GM12878 (cell line): ENCODE results near the gene ARL15. TPM values are rescaled to one million over a fixed set of nuclear protein-coding genes. Genes with fewer than 3 reads are reported as not detected.

ENCODE experiments used
- ATAC-seq: fragments of 200-7000 bp; cut with Tn5 transposase; 3 replicates; pipeline ENCODE4 v1.9.1; 2020; ENCODE audit warnings: mild to moderate bottlenecking, moderate library complexity
- BruUV-seq: library from RNA; stranded (reverse); fragments of 400-500 nt; replicated peaks from 2 replicates; lab custom pipeline; 2021; lab: Mats Ljungman, UMichigan
- CTCF ChIA-PET: fragments of 300-600 bp; sonication (Branson Sonifier 250); formaldehyde crosslinking; extraction: SDS; loops from one replicate; lab custom pipeline; 2021; ENCODE audit warnings: inconsistent platforms; lab: Yijun Ruan, JAX
- POLR2A ChIA-PET: fragments of 350-600 bp; formaldehyde crosslinking; extraction: SDS; loops from one replicate; lab custom pipeline; 2021; ENCODE audit warnings: inconsistent platforms; lab: Charles Lee
- RAD21 ChIA-PET: fragments of 300-600 bp; sonication (Branson Sonifier 250); formaldehyde crosslinking; loops from one replicate; lab custom pipeline; 2023; ENCODE audit warnings: antibody characterized with exemption; ENCODE audit not compliant: unreplicated experiment; lab: Charles Lee
- SMC1A ChIA-PET: fragments of 300-600 bp; sonication (Branson Sonifier 250); formaldehyde crosslinking; loops from one replicate; lab custom pipeline; 2023; ENCODE audit not compliant: unreplicated experiment, uncharacterized antibody; lab: Charles Lee
- DNase-seq: peaks from one replicate; pipeline ENCODE4 v3.0.0-alpha.2; 2011; ENCODE audit warnings: low read depth, low spot score
- FAIRE-seq: peaks from 3 replicates; lab custom pipeline; 2011; peaks lifted over from hg19 to GRCh38; lab: Jason Lieb, UNC
- H2AFZ ChIP-seq: 2 replicates; pipeline ENCODE4 v1.6.0; 2011; ENCODE audit warnings: low read depth, low read length, control low read depth; ENCODE audit not compliant: control insufficient read depth
- H3K27ac ChIP-seq: 2 replicates; pipeline ENCODE4 v1.5.1; 2011; ENCODE audit warnings: control low read depth; ENCODE audit not compliant: control insufficient read depth, insufficient read depth
- H3K27me3 ChIP-seq, 2 experiments: replicated peaks in 1 of 2; 2 replicates each; pipeline versions ENCODE4 v1.6.0 to v1.6.1; 2011; ENCODE audit warnings: low read length in 1 of 2; ENCODE audit not compliant: control insufficient read depth in 2 of 2, insufficient read depth in 2 of 2
- H3K36me3 ChIP-seq, 2 experiments: 2 replicates each; pipeline ENCODE4 v1.5.1; 2011; ENCODE audit warnings: low read length in 1 of 2; ENCODE audit not compliant: control insufficient read depth in 2 of 2, insufficient read depth in 2 of 2
- H3K4me1 ChIP-seq: 2 replicates; pipeline ENCODE4 v1.6.1; 2011; ENCODE audit warnings: mild to moderate bottlenecking, low read length, moderate library complexity, mixed read lengths; ENCODE audit not compliant: control insufficient read depth, insufficient read depth
- H3K4me2 ChIP-seq: 2 replicates; pipeline ENCODE4 v1.6.0; 2011; ENCODE audit warnings: control low read depth; ENCODE audit not compliant: control insufficient read depth, insufficient read depth
- H3K4me3 ChIP-seq: fragments of 200-600 bp; sonication (generic); 2 replicates; pipeline ENCODE4 v1.5.1; 2016
- H3K79me2 ChIP-seq: 2 replicates; pipeline ENCODE4 v1.6.0; 2011; ENCODE audit warnings: low read length; ENCODE audit not compliant: control insufficient read depth, insufficient read depth
- H3K9ac ChIP-seq: 2 replicates; pipeline ENCODE4 v1.8.0; 2011; ENCODE audit warnings: low read length, control low read depth, mixed read lengths; ENCODE audit not compliant: control insufficient read depth, insufficient read depth
- H3K9me3 ChIP-seq: replicated peaks from 3 replicates; pipeline ENCODE4 v1.5.1; 2011; ENCODE audit warnings: mild to moderate bottlenecking, low read length; ENCODE audit not compliant: control insufficient read depth, insufficient read depth
- H4K20me1 ChIP-seq: 2 replicates; pipeline ENCODE4 v1.6.0; 2011; ENCODE audit not compliant: control insufficient read depth, insufficient read depth
- ATF7 ChIP-seq: fragments of 450-650 bp; IDR thresholded peaks from 2 replicates; pipeline ENCODE4 v1.6.1; 2016; ENCODE audit warnings: low read depth, mild to moderate bottlenecking
- BCL11A ChIP-seq: IDR thresholded peaks from 2 replicates; pipeline ENCODE4 v1.6.1; 2011; ENCODE audit warnings: low read depth, low read length
- CBFB ChIP-seq: IDR thresholded peaks from 2 replicates; pipeline ENCODE4 v1.6.1; 2016; ENCODE audit warnings: antibody characterized with exemption, low read depth
- CEBPB ChIP-seq, 2 experiments: fragments of 150-350 bp in 1 of 2; IDR thresholded peaks; 2 replicates each; pipeline ENCODE4 v1.6.1; 2012 to 2014; ENCODE audit warnings: low read depth in 2 of 2, low read length in 2 of 2, borderline replicate concordance in 1 of 2, inconsistent platforms in 1 of 2
- CREM ChIP-seq: IDR thresholded peaks from 2 replicates; pipeline ENCODE4 v1.6.1; 2014; ENCODE audit warnings: antibody characterized with exemption, low read depth
- KAT2A ChIP-seq: conservative IDR thresholded peaks from 2 replicates; pipeline ENCODE4 v1.6.1; 2011; ENCODE audit warnings: low read depth, low read length; ENCODE audit not compliant: control insufficient read depth
- MTA2 ChIP-seq: fragments of 450-650 bp; IDR thresholded peaks from 2 replicates; pipeline ENCODE4 v1.6.1; 2016; ENCODE audit warnings: low read depth, mild to moderate bottlenecking, moderate library complexity
- NR2F1 ChIP-seq: fragments of 450-650 bp; conservative IDR thresholded peaks from 2 replicates; pipeline ENCODE4 v1.6.1; 2017; ENCODE audit warnings: mild to moderate bottlenecking
- SMARCA5 ChIP-seq: fragments of 450-650 bp; IDR thresholded peaks from 2 replicates; pipeline ENCODE4 v1.6.1; 2017; ENCODE audit warnings: mild to moderate bottlenecking
- STAT1 ChIP-seq: fragments of 450-650 bp; conservative IDR thresholded peaks from 2 replicates; pipeline ENCODE4 v1.6.1; 2014; ENCODE audit warnings: antibody characterized with exemption, mild to moderate bottlenecking
- ZNF622 ChIP-seq: fragments of 450-650 bp; IDR thresholded peaks from 2 replicates; pipeline ENCODE4 v1.6.1; 2017; ENCODE audit warnings: mild to moderate bottlenecking, inconsistent platforms
- ZZZ3 ChIP-seq: IDR thresholded peaks from 2 replicates; pipeline ENCODE4 v1.6.1; 2011; ENCODE audit warnings: low read depth; ENCODE audit not compliant: control insufficient read depth, insufficient read length
- WGBS: methylation state at CpG from one replicate; pipeline ENCODE4 v1.1.6; 2016; ENCODE audit warnings: low lambda C conversion rate; ENCODE audit not compliant: insufficient replicate concordance, insufficient coverage; ENCODE audit errors: missing lambda C conversion rate; 5-methylcytosine and 5-hydroxymethylcytosine counted together
- in situ Hi-C: fragments of 300-500 bp; cut with MboI; formaldehyde crosslinking; loops from 9 replicates; pipeline ENCODE4 v1.14.3; 2018; ENCODE audit warnings: mixed read lengths
- intact Hi-C: fragments of 100-400 bp; cut with micrococcal nuclease; formaldehyde crosslinking; loops from one replicate; pipeline ENCODE4 v1.14.2; 2022; ENCODE audit not compliant: unreplicated experiment
- polyA plus RNA-seq, 11 experiments: library from polyadenylated mRNA; depleted of rRNA in 4 of 11; unstranded in 6 of 11; stranded (reverse) in 5 of 11; fragments of >200 nt; fragmentation: Nextera tagmentation in 4 of 11; fragmentation: Illumina TruSeq in 1 of 11; extraction: Ambion mirVana in 4 of 11; extraction: Trizol in 1 of 11; gene quantifications; 1 replicate in 1 of 11; 2 replicates in 10 of 11; pipeline versions ENCODE4 v1.2.1 to v1.2.3, GENCODE V29; 2011 to 2016; ENCODE audit warnings: inconsistent platforms in 2 of 11, missing spikeins in 2 of 11, low read depth in 1 of 11
- total RNA-seq, 4 experiments: library from RNA; depleted of rRNA in 3 of 4; stranded (reverse); fragments of >200 nt in 3 of 4; fragmentation: Illumina TruSeq in 1 of 4; extraction: Trizol in 1 of 4; gene quantifications; 2 replicates each; pipeline versions ENCODE4 v1.2.1 to v1.2.3, GENCODE V29; 2013 to 2021
- TF ChIP-seq, protein P1 (sequence below): IDR thresholded peaks from 2 replicates; pipeline ENCODE4 v1.6.1; 2012; ENCODE audit warnings: low read depth, low read length, improper control_type of control experiment
- TF ChIP-seq, protein P2 (sequence below): IDR thresholded peaks from 2 replicates; pipeline ENCODE4 v1.6.1; 2012; ENCODE audit warnings: low read depth, low read length, improper control_type of control experiment
- TF ChIP-seq, protein P3 (sequence below): fragments of 450-650 bp; IDR thresholded peaks from 2 replicates; pipeline ENCODE4 v1.6.1; 2017; ENCODE audit warnings: antibody characterized with exemption, mild to moderate bottlenecking, moderate library complexity

The ARL15 gene
- total and polyA plus RNA-seq, 10 of the 15 experiments (the other 5 are each of a cell fraction or from before 2014, with no cell fraction given) = 3.6 to 11.0 (median 7.7) TPM

DNA sequence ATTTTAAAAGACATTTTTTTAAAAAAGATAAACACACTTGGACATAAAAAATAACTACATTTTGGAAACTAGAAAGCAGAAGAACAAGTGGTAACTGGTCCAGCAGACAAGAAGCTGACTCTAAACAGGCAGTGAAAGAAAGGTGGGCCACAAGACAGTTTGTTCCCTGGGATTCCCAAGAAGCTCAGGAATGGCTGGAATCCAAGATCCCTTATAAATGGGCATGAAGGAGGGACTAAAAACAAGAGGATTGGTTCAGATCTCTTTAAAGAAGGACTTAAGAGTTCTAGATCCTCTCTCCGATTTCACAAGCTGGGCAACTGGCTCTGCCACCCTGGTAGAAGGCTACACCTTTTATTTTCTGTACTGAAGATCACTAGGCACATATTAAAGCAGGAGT lies 102.8 kb downstream of the ARL15 start:
- POLR2A ChIA-PET = no interaction called here
- no peak for ATAC-seq

More for the DNA sequence above, 102.8 kb downstream of the ARL15 start:
- intact Hi-C loops (no loop called here), in situ Hi-C loops (no loop called here)
- CTCF ChIA-PET = interaction anchor here (0.9 to 1.4 kb wide), 4 partner anchors 9 to 951 kb away, joined by 3 to 6 read pairs (median 4); no protein-coding TSS in a partner anchor
- no peak for DNase-seq
- Histone ChIP-seq H3K4me1 (no peaks in the 10 kb centered on the region), H2AFZ (no peak overlapping the region), H3K9ac (no peak overlapping the region), H3K79me2 (no peaks in the 10 kb centered on the region), H3K9me3 (no peaks in the 10 kb centered on the region; the same call in 2 of the 3 replicates), H3K4me3 (no peak overlapping the region), H3K27me3 (no peaks in the 10 kb centered on the region), H3K27ac (no peak overlapping the region), H3K36me3 (no peaks in the 10 kb centered on the region), H4K20me1 (no peaks in the 10 kb centered on the region), H3K4me2 (no peak overlapping the region)
- no peak for TF ChIP-seq CREM
- TF ChIP-seq ZZZ3 = no peak
- no peak for TF ChIP-seq ZNF622
- no peak for TF ChIP-seq NR2F1
- TF ChIP-seq, protein P1, sequence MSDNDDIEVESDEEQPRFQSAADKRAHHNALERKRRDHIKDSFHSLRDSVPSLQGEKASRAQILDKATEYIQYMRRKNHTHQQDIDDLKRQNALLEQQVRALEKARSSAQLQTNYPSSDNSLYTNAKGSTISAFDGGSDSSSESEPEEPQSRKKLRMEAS = no peak
- TF ChIP-seq SMARCA5 = no peak
- TF ChIP-seq, protein P2, sequence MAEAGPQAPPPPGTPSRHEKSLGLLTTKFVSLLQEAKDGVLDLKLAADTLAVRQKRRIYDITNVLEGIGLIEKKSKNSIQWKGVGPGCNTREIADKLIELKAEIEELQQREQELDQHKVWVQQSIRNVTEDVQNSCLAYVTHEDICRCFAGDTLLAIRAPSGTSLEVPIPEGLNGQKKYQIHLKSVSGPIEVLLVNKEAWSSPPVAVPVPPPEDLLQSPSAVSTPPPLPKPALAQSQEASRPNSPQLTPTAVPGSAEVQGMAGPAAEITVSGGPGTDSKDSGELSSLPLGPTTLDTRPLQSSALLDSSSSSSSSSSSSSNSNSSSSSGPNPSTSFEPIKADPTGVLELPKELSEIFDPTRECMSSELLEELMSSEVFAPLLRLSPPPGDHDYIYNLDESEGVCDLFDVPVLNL = no peak
- no peak for TF ChIP-seq ATF7
- no peak for TF ChIP-seq STAT1
- no peak for TF ChIP-seq CEBPB (IDR thresholded peaks at IDR 0.05; ENCODE audit: borderline replicate concordance in 1 of 2, low read depth in 2 of 2, low read length in 2 of 2)
- TF ChIP-seq KAT2A = no peak
- no peak for TF ChIP-seq MTA2
- TF ChIP-seq, protein P3, sequence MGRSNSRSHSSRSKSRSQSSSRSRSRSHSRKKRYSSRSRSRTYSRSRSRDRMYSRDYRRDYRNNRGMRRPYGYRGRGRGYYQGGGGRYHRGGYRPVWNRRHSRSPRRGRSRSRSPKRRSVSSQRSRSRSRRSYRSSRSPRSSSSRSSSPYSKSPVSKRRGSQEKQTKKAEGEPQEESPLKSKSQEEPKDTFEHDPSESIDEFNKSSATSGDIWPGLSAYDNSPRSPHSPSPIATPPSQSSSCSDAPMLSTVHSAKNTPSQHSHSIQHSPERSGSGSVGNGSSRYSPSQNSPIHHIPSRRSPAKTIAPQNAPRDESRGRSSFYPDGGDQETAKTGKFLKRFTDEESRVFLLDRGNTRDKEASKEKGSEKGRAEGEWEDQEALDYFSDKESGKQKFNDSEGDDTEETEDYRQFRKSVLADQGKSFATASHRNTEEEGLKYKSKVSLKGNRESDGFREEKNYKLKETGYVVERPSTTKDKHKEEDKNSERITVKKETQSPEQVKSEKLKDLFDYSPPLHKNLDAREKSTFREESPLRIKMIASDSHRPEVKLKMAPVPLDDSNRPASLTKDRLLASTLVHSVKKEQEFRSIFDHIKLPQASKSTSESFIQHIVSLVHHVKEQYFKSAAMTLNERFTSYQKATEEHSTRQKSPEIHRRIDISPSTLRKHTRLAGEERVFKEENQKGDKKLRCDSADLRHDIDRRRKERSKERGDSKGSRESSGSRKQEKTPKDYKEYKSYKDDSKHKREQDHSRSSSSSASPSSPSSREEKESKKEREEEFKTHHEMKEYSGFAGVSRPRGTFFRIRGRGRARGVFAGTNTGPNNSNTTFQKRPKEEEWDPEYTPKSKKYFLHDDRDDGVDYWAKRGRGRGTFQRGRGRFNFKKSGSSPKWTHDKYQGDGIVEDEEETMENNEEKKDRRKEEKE = no peak
- no peak for TF ChIP-seq CBFB
- TF ChIP-seq BCL11A = no peak
- RAD21 ChIA-PET = no interaction called here
- WGBS = 95% methylated on average over 1 of the region's 1 CpG
- SMC1A ChIA-PET = interaction anchor here (0.9 to 1.8 kb wide), 4 partner anchors 9 to 90 kb away, joined by 3 to 6 read pairs (median 4); no protein-coding TSS in a partner anchor
- no peak for FAIRE-seq
- BruUV-seq = no TSS peak
